GM10248 (cell line): ENCODE results near the gene CFD.

Source experiments
- CTCF ChIA-PET: fragments of 300-600 bp; sonication (Branson Sonifier 250); formaldehyde crosslinking; extraction: SDS; loops from one replicate; lab custom pipeline; 2021; ENCODE audit warnings: antibody characterized with exemption; lab: Yijun Ruan, JAX
- POLR2A ChIA-PET: fragments of 350-650 bp; sonication (Branson Sonifier 250); formaldehyde crosslinking; extraction: SDS; loops from one replicate; lab custom pipeline; 2020; ENCODE audit warnings: antibody characterized with exemption; lab: Yijun Ruan, JAX
- DNase-seq: peaks from one replicate; pipeline ENCODE4 v3.0.0; 2012; ENCODE audit errors: extremely low spot score
- CTCF ChIP-seq: IDR thresholded peaks from 2 replicates; pipeline ENCODE4 v1.5.1; 2012; ENCODE audit warnings: mild to moderate bottlenecking, low read depth; ENCODE audit errors: extremely low read depth, missing control alignments, control extremely low read depth

Gene CFD

GRCh38 chr19:892243-892893 is 32.9 kb downstream of the CFD start:
- DNase-seq, result no peak

GRCh38 chr19:892894-893689 is 33.6 kb downstream of the CFD start, which contains the start of the genes MED16 and RNU6-9:
MED16 (minus strand) TSS chr19:893187; CDS start chr19:891131, 2,056 bp downstream.
RNU6-9 (plus strand) TSS chr19:893484.
- no peak for TF ChIP-seq CTCF
- peak; percentile 99 for DNase-seq
- CTCF ChIA-PET, result interaction anchor here (0.7 to 3.5 kb wide), 6 partner anchors 12 to 373 kb away, joined by 3 to 21 read pairs (median 5); no protein-coding TSS in a partner anchor
- POLR2A ChIA-PET, result interaction anchor here (0.5 to 1.8 kb wide), 4 partner anchors 10 to 1529 kb away, joined by 3 to 8 read pairs (median 4); no protein-coding TSS in a partner anchor

More at GRCh38 chr19:892243-892893, 32.9 kb downstream of the CFD start:
- ChIA-PET CTCF (interaction anchor here (1.0 to 2.3 kb wide), 4 partner anchors 11 to 374 kb away, joined by 3 to 9 read pairs (median 5); no protein-coding TSS in a partner anchor), POLR2A (interaction anchor here (1.4 to 1.8 kb wide), 2 partner anchors 11 to 15 kb away, joined by 6 to 8 read pairs; no protein-coding TSS in a partner anchor)
- TF ChIP-seq CTCF, result no peak

- POLR2A ChIA-PET, result interaction anchor here (1.4 kb wide), 1 partner anchor 10 kb away, joined by 5 read pairs; no protein-coding TSS in a partner anchor
- CTCF ChIA-PET, result interaction anchor here (1.1 kb wide), 1 partner anchor 17 kb away, joined by 3 read pairs; no protein-coding TSS in a partner anchor
- TF ChIP-seq CTCF, result no peak
- no peak for DNase-seq
Observed at GRCh38 chr19:896434-896833, 37.0 kb downstream of the CFD start.

GRCh38 chr19:896999-897398 is 37.5 kb downstream of the CFD start:
- no peak for TF ChIP-seq CTCF
- ChIA-PET CTCF (no interaction called here), POLR2A (interaction anchor here (0.8 kb wide), 1 partner anchor 10 kb away, joined by 3 read pairs; no protein-coding TSS in a partner anchor)
- DNase-seq, result no peak

GRCh38 chr19:897442-898039 is 38.1 kb downstream of the CFD start:
- no peak for DNase-seq
- POLR2A ChIA-PET, result interaction anchor here (0.8 kb wide), 1 partner anchor 9 kb away, joined by 3 read pairs; no protein-coding TSS in a partner anchor
- CTCF ChIA-PET, result no interaction called here
- TF ChIP-seq CTCF, result no peak

- POLR2A ChIA-PET, result no interaction called here
- DNase-seq, result no peak
- CTCF ChIA-PET, result no interaction called here
Observed at GRCh38 chr19:898663-899062, 39.2 kb downstream of the CFD start.

More at GRCh38 chr19:898663-899062, 39.2 kb downstream of the CFD start:
- no peak for TF ChIP-seq CTCF
